Measurements from ENCODE around the gene DAPK2.

DAPK2 gene

GRCh38 chr15:63889831-63890230 lies 156.5 kb downstream of the DAPK2 start:
- TF ChIP-seq FOXP2 (optimal IDR thresholded peaks at IDR 0.05; ENCODE audit: borderline replicate concordance, extremely low read depth, extremely low read length, insufficient read depth) (no peak), SIN3A (IDR thresholded peaks at IDR 0.05; ENCODE audit: borderline replicate concordance, insufficient read depth, low read length) (no peak), REST (IDR thresholded peaks at IDR 0.05; ENCODE audit: insufficient read depth in 1 of 2, low read depth in 2 of 2, low read length in 2 of 2) (no peak), POLR2AphosphoS5 (IDR thresholded peaks at IDR 0.05; ENCODE audit: low read depth, low read length) (no peak), TAF1 (IDR thresholded peaks at IDR 0.05; ENCODE audit: borderline replicate concordance, insufficient read depth, low read length) (no peak)

GRCh38 chr15:63888823-63889222 lies 157.5 kb downstream of the DAPK2 start:
- no peak for TF ChIP-seq POLR2AphosphoS5 (IDR thresholded peaks at IDR 0.05; ENCODE audit: low read depth, low read length)
- TF ChIP-seq REST (IDR thresholded peaks at IDR 0.05; ENCODE audit: insufficient read depth in 1 of 2, low read depth in 2 of 2, low read length in 2 of 2), result no peak
- no peak for TF ChIP-seq TAF1 (IDR thresholded peaks at IDR 0.05; ENCODE audit: borderline replicate concordance, insufficient read depth, low read length)

- TF ChIP-seq REST (IDR thresholded peaks at IDR 0.05; ENCODE audit: insufficient read depth in 1 of 2, low read depth in 2 of 2, low read length in 2 of 2) (no peak), SIN3A (IDR thresholded peaks at IDR 0.05; ENCODE audit: borderline replicate concordance, insufficient read depth, low read length) (no peak), FOXP2 (optimal IDR thresholded peaks at IDR 0.05; ENCODE audit: borderline replicate concordance, extremely low read depth, extremely low read length, insufficient read depth) (no peak), POLR2AphosphoS5 (IDR thresholded peaks at IDR 0.05; ENCODE audit: low read depth, low read length) (no peak), TAF1 (IDR thresholded peaks at IDR 0.05; ENCODE audit: borderline replicate concordance, insufficient read depth, low read length) (no peak)
Observed at GRCh38 chr15:63888146-63888545, 158.1 kb downstream of the DAPK2 start.

- no peak for TF ChIP-seq POLR2AphosphoS5 (IDR thresholded peaks at IDR 0.05; ENCODE audit: low read depth, low read length)
- no peak for TF ChIP-seq TAF1 (IDR thresholded peaks at IDR 0.05; ENCODE audit: borderline replicate concordance, insufficient read depth, low read length)
- no peak for TF ChIP-seq FOXP2 (optimal IDR thresholded peaks at IDR 0.05; ENCODE audit: borderline replicate concordance, extremely low read depth, extremely low read length, insufficient read depth)
- no peak for TF ChIP-seq REST (IDR thresholded peaks at IDR 0.05; ENCODE audit: insufficient read depth in 1 of 2, low read depth in 2 of 2, low read length in 2 of 2)
- no peak for TF ChIP-seq SIN3A (IDR thresholded peaks at IDR 0.05; ENCODE audit: borderline replicate concordance, insufficient read depth, low read length)
Observed at GRCh38 chr15:63887630-63888029, 158.7 kb downstream of the DAPK2 start.

GRCh38 chr15:63884953-63885352 lies 161.3 kb downstream of the DAPK2 start:
- TF ChIP-seq TAF1 (IDR thresholded peaks at IDR 0.05; ENCODE audit: borderline replicate concordance, insufficient read depth, low read length), result no peak
- no peak for TF ChIP-seq FOXP2 (optimal IDR thresholded peaks at IDR 0.05; ENCODE audit: borderline replicate concordance, extremely low read depth, extremely low read length, insufficient read depth)
- TF ChIP-seq SIN3A (IDR thresholded peaks at IDR 0.05; ENCODE audit: borderline replicate concordance, insufficient read depth, low read length), result no peak
- TF ChIP-seq POLR2AphosphoS5 (IDR thresholded peaks at IDR 0.05; ENCODE audit: low read depth, low read length), result no peak
- no peak for TF ChIP-seq REST (IDR thresholded peaks at IDR 0.05; ENCODE audit: insufficient read depth in 1 of 2, low read depth in 2 of 2, low read length in 2 of 2)

Data from PFSK-1 (cell line).